DMS153 (cell line): ENCODE measurements around the gene CCN5.
"Not testable (repeated sequence)": the region's sequence is repeated elsewhere in the genome, so short reads cannot be mapped to it uniquely, and the experiment has no call there.

ENCODE experiments used
- DNase-seq: peaks from one replicate; lab custom pipeline; 2025; lab: John Stamatoyannopoulos, UW

Gene CCN5

GRCh38 chr20:44695295-44695673 is 19.9 kb upstream of the CCN5 start:
- DNase-seq, result no peak

- no peak for DNase-seq
Observed at GRCh38 chr20:44695674-44696300, 19.4 kb upstream of the CCN5 start.

DNA sequence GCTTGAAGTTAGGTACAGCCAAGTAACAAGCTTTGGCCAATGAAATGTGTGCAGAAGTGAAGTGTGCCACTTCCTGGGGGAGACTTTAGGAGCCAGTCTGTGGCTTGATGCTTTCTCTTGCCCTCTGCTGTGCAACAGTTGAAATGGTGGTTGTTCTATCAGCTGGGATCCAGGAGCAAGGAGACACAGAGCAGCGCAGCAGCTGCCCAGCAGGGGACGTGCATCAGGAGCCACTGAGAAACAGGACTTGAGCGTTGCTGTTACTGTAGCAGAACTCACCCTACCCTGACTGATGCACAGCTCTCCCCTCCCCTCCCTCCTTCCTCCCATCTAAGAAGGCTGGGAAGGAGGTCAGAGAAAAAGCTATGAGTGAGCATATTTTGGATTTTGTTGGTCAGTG is 18.9 kb upstream of the CCN5 start:
- no peak for DNase-seq

- DNase-seq, result not testable (repeated sequence)
Observed at GRCh38 chr20:44697041-44697440, 18.1 kb upstream of the CCN5 start.

GRCh38 chr20:44698351-44698750 is 16.8 kb upstream of the CCN5 start:
- DNase-seq, result no peak

- peak; percentile 19 for DNase-seq
Observed at GRCh38 chr20:44700306-44700705, 14.9 kb upstream of the CCN5 start.

DNA sequence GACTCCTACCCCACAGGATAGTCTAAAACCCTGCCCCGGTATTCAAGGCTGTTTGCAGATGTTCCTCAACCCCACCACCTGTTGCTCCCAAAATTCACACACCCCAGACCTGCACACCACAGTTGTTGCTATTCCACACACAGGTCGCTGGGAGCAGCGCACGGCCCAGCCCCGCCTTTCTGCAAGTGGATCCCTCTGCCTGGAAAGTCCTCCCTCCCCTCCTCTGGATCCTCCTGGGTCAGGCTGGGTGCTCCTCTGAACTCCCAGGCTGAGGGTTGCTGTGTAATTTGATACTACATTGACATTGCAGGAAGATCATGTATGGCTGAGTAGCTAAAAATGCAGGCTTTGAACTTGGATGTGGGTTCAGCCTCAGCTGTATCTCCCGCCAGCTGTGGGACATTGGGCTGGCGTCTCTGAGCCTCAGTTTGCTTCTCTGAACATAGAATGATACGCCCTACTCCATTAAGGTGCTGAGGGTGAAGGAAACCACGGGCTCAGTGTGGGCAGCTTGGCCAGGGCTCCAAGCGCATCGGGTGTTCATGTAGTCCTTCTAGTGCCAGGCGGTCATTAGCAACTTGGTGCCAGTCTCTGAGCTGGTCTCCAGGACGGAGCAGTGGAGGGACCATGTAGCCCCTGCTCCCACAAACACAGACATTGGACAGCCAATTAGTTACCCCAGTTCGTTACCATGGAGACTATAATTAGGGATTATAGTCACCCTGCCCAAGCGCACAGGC is 13.9 kb upstream of the CCN5 start:
- peak; percentile 37 for DNase-seq

GRCh38 chr20:44701858-44702256 is 13.3 kb upstream of the CCN5 start:
- no peak for DNase-seq

- no peak for DNase-seq
Observed at GRCh38 chr20:44702776-44703175, 12.4 kb upstream of the CCN5 start.

- DNase-seq, result no peak
Observed at GRCh38 chr20:44703183-44703925, 11.8 kb upstream of the CCN5 start.

DNA sequence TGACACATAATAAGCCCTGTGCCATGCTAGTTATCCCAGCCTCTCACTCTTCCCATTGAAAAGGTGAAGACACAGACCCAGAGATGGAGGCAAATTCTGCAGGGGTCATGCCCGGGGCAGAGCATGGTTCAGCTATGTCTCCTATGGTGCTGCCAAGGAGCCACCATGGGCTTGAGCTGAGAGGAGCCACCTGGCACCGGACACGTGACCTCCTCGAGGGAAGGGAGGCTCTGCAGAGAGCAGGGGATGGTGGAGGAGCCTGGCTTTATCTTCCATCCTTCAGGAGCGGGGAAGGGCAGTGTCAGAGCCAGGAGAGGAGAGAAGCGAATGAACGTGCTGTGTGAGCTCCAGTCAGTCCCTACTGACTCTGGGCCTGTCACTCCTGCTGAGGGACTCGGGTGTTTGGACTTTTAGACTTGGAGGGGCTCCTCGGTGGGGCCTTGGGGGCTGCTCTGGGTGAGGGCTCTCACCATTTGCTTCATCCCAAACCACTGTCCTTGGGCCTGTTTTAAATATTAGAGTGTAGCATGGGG is 11.1 kb upstream of the CCN5 start:
- no peak for DNase-seq

- DNase-seq, result no peak
Observed at GRCh38 chr20:44704551-44704971, 10.6 kb upstream of the CCN5 start.

GRCh38 chr20:44705364-44706094 is 9.6 kb upstream of the CCN5 start:
- no peak for DNase-seq

- no peak for DNase-seq
Observed at GRCh38 chr20:44706301-44707017, 8.7 kb upstream of the CCN5 start.

GRCh38 chr20:44707018-44707579 is 8.1 kb upstream of the CCN5 start:
- no peak for DNase-seq

GRCh38 chr20:44709380-44709779 is 5.8 kb upstream of the CCN5 start:
- no peak for DNase-seq

GRCh38 chr20:44709797-44710196 is 5.4 kb upstream of the CCN5 start:
- no peak for DNase-seq

- no peak for DNase-seq
Observed at GRCh38 chr20:44711237-44711636, 3.9 kb upstream of the CCN5 start.

GRCh38 chr20:44714102-44714700 is 968 bp upstream of the CCN5 start:
- DNase-seq, result no peak

DNA sequence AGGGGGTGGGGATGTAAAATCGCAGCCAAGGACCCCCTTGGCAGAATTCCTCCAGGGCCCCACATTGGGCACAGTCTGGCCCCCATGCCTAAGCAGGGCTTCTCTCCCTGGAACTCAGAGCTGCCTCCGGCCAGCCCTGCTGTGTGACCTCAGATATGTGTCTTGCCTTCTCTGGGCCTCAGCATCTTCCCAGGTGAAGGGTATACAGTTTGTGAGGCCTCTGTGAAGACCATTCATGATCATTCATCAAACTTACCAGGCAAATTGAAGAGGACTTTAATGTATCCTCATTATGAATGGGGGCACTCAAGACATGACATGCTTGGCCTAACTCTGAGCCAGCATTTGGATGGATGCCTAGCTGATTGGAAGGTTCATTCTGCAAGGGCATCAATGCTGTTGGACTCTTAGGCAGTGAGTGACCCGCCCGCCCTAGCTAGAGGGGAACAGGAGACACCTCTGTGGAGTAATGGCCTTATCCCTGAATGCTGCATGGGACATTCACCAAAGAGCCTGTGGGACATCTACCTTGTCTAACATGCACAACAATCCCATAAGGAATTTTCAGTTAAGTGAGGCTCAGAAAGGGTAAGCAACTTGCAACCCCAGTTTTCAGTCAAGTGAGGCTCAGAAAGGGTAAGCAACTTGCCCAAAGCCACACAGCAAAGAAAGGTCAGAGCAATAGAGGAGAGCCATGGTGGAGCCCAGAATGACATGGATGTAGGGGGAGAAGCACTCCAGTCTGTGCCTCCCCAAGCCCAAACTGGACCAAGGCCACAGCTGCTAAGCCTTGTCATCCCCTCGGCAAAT is 535 bp downstream of the CCN5 start:
- no peak for DNase-seq
